BLaER1 (cell line): ENCODE results near the gene PUM2.
A peak's percentile ranks its signal among the peaks of the same experiment; 100 is the strongest.

Experiments
- H3K27ac ChIP-seq: shearing (Covaris generic); formaldehyde crosslinking; 2 replicates; pipeline ENCODE4 v1.8.1; 2022
- H3K27me3 ChIP-seq: shearing (Covaris generic); formaldehyde crosslinking; 2 replicates; pipeline ENCODE4 v1.8.1; 2022
- H3K36me3 ChIP-seq: shearing (Covaris generic); formaldehyde crosslinking; 2 replicates; pipeline ENCODE4 v1.8.1; 2022
- H3K4me1 ChIP-seq: shearing (Covaris generic); formaldehyde crosslinking; 2 replicates; pipeline ENCODE4 v1.8.1; 2022
- H3K4me2 ChIP-seq: shearing (Covaris generic); formaldehyde crosslinking; 2 replicates; pipeline ENCODE4 v1.8.1; 2022
- H3K4me3 ChIP-seq: shearing (Covaris generic); formaldehyde crosslinking; 2 replicates; pipeline ENCODE4 v1.8.1; 2022
- H3K9ac ChIP-seq: shearing (Covaris generic); formaldehyde crosslinking; 2 replicates; pipeline ENCODE4 v1.8.1; 2022
- H3K9me3 ChIP-seq: shearing (Covaris generic); formaldehyde crosslinking; 2 replicates; pipeline ENCODE4 v1.8.1; 2022
- H4K20me1 ChIP-seq: shearing (Covaris generic); formaldehyde crosslinking; 2 replicates; pipeline ENCODE4 v1.8.1; 2022
- Cebpa-rat ChIP-seq: shearing (Covaris generic); IDR thresholded peaks from 2 replicates; pipeline ENCODE4 v1.8.1; 2022

The PUM2 gene

DNA sequence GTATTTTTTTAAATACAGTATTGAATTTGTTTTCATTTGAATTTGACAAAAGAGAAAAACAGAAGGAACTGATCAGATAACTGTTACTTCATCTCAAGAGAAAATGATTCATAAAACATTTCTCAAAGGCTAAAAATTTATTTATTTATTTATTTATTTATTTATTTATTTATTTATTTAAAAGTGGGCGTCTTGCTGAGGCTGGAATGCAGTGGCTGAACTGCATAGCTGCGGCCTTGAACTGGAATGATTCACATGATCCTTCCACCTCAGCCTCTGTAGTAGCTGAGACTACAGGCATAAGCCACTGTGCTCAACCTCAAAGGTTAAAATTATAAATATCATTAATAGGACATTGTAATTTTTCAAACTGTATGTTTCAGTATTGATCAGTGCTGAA, 4.5 kb upstream of the PUM2 start:
- Histone ChIP-seq H3K4me2 (no peak overlapping the region), H3K9ac (no peak overlapping the region)

DNA sequence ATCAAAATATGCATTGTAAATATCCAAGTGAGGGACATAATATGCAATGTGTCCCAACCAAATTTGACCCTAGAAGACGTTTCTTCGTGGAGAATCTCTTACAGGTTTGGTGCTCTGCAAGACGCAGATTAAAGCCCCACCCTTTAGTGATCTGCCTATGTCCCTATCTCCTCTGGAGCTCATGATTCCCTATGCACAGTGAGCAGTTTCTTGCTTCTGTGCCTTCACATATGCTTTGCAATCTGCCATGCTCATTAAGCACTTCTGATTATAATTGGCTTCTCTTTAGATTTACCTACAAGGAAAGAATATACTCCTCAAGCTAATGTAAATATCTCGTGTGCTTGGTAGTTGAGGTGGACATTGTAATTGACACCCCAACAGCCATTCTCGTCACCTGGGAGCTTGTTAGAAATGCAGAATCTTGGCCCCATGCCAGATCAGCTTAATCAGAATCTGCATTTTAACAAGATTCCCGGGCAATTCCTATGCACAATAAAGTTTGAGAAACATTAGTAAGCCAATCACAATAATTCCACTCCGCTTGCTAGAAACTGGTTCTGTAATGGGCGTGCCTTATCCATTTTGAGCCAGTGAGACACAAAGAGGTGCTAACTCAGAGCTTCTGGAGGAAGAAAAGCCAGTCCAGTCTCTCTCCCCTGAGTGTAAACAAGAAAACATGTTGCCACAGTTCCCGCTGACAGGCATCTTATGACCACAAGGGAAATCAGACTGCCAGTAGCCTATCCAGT, 2.8 kb upstream of the PUM2 start:
- Histone ChIP-seq H3K9me3 (no peaks in the 10 kb centered on the region), H3K4me1 (peaks cover 25% of the 10 kb centered on the region), H3K36me3 (peaks cover 3% of the 10 kb centered on the region; the same call in 1 of the 2 replicates), H3K4me2 (no peak overlapping the region), H3K9ac (no peak overlapping the region), H4K20me1 (peaks cover 18% of the 10 kb centered on the region), H3K4me3 (no peak overlapping the region), H3K27ac (no peak overlapping the region), H3K27me3 (no peaks in the 10 kb centered on the region)
- TF ChIP-seq Cebpa-rat = no peak

More for the DNA sequence above, 4.5 kb upstream of the PUM2 start:
- Histone ChIP-seq H3K36me3 (no peaks in the 10 kb centered on the region), H3K27me3 (no peaks in the 10 kb centered on the region), H3K9me3 (no peaks in the 10 kb centered on the region), H4K20me1 (peaks cover under 1% of the 10 kb centered on the region), H3K4me1 (peaks cover 16% of the 10 kb centered on the region), H3K4me3 (no peak overlapping the region), H3K27ac (no peak overlapping the region)
- no peak for TF ChIP-seq Cebpa-rat

DNA sequence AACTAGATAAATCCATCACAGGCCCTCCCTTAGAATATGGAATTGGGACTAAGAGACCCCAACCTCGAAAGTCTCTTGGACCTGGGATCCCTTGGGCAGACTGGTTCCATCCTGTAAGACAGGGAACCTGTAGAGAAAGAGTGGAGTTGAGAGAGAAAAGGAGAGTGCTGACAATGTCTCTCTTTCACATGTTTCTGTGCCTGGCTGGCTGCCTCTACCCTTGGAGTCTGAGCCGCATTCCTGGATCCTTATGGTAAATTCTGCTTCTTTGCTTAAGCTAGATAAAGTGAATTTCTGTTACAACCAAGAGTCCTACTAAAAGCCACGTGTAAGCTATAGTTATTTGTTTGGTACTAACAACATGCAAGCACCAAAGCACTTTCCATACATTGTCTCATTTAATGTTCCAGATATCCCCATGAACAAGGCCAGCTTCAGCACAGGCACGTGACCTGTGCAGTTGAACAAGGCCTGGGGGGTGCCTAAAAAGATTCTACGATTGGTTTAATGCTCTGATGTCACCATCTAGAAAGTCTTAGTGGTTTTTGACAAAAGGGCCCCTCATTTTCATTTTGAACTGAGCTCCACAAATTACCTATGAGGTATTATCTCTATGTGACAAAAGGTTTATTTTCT, 2.1 kb upstream of the PUM2 start:
- H3K36me3 ChIP-seq = peaks cover 8% of the 10 kb centered on the region; the same call in 1 of the 2 replicates
- no peaks in the 10 kb centered on the region for H3K9me3 ChIP-seq
- no peak overlapping the region for H3K4me3 ChIP-seq
- no peak for TF ChIP-seq Cebpa-rat
- H3K27ac ChIP-seq = no peak overlapping the region
- peaks cover 25% of the 10 kb centered on the region for H4K20me1 ChIP-seq
- no peak overlapping the region for H3K9ac ChIP-seq
- H3K4me2 ChIP-seq = peak overlapping the region; percentile 91
- H3K4me1 ChIP-seq = peaks cover 33% of the 10 kb centered on the region
- no peaks in the 10 kb centered on the region for H3K27me3 ChIP-seq

DNA sequence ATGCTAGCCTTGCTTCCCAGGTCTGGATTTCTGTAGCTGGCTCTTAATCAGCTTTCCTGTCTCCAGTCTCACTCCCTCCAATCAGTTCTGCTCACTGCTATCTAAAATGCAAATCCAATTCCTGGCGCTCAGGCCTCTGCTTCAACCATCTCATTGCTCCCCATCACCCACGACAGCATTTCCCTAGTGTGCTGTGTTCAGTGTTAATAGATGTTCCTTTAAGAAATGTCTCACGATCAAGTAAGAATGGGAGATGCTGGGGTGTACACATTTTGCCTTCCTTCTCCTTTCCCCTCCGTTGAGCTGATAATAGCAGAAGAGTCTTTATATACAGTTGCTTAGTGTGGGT, 1.6 kb upstream of the PUM2 start:
- Histone ChIP-seq H3K4me2 (peak overlapping the region; percentile 91), H3K27me3 (no peaks in the 10 kb centered on the region), H3K27ac (peak overlapping the region; percentile 97; the same call in 1 of the 2 replicates), H3K36me3 (peaks cover 10% of the 10 kb centered on the region; the same call in 1 of the 2 replicates), H3K4me3 (no peak overlapping the region), H4K20me1 (peaks cover 30% of the 10 kb centered on the region), H3K9ac (no peak overlapping the region), H3K9me3 (no peaks in the 10 kb centered on the region), H3K4me1 (peaks cover 37% of the 10 kb centered on the region)
- no peak for TF ChIP-seq Cebpa-rat

DNA sequence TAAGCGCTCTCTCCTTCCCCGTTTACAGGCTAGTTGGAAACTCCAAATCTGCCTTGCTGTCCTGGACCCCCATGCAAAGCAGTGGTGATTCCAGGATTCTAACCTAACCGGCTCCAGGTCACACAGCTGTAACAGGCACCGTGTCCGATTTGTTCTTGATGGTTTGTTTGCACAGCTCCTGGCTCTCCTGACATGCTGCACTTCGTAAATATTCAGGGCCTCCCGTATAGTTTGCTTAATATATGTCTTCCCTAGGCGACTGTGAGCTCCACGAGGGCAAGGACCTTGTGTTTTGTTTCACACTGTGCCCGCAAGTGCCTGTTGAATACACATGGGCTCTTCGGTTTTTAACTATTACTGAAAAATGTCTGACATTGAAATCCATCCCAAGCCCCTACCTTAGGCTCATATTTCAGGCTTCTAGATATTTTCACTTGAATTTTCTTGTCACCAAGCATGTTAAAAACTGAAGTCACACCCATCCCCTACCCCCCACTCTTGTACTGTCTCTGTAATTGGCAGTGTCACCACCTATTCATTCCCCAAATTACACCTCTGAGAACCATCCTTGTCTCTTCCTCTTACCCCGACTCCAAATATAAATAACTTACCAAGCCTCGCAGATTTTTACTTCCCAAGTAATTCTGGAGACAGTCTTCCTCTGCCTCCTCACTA, 1.0 kb upstream of the PUM2 start:
- Histone ChIP-seq H3K27me3 (no peaks in the 10 kb centered on the region), H3K9me3 (no peaks in the 10 kb centered on the region), H3K27ac (peak overlapping the region; percentile 97), H3K4me3 (peak overlapping the region; percentile 71), H3K4me2 (peak overlapping the region; percentile 91), H3K9ac (peak overlapping the region; percentile 89), H4K20me1 (peaks cover 35% of the 10 kb centered on the region), H3K4me1 (peaks cover 43% of the 10 kb centered on the region), H3K36me3 (peaks cover 11% of the 10 kb centered on the region; the same call in 1 of the 2 replicates)
- no peak for TF ChIP-seq Cebpa-rat

DNA sequence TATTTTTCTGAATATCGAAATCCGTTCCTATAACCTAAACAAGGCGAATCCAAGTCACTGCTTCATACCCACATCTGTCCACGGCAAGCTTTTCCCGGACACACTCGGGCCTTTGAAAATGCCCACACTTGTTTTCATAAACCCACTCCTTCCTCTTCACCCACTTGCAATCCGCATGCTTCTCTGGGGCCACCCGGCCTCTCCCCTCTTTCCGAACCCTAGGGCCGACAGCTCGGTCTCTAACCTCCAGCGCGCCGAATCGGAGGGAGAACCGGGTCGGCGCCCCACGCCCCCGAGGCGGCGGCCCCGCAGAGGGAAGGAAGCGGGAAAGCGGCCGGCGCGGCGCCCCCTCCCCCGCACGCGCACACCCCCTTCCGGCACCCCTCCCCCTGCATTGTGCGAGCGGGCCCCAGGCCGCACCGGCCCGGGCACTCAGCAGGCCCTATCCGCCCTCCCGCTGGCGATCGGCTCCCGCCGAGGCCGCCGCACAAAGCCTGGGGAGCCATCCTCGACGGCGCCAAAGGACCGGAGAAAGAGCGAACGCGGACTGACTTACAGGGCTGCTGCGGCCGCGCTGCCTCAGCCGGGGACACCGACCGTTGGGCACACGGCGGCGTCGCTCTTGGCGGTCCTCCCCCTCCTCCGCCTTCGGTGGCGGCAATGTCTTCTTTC, 467 bp downstream of the PUM2 start:
- H3K27ac ChIP-seq = peak overlapping the region; percentile 99
- peaks cover 46% of the 10 kb centered on the region for H3K4me1 ChIP-seq
- no peaks in the 10 kb centered on the region for H3K27me3 ChIP-seq
- peak overlapping the region; percentile 85 for H3K4me3 ChIP-seq
- H3K36me3 ChIP-seq = peaks cover 24% of the 10 kb centered on the region
- peak overlapping the region; percentile 85 for H3K4me2 ChIP-seq
- H4K20me1 ChIP-seq = peaks cover 50% of the 10 kb centered on the region
- peaks cover 2% of the 10 kb centered on the region; the same call in 1 of the 2 replicates for H3K9me3 ChIP-seq
- peak overlapping the region; percentile 99 for H3K9ac ChIP-seq
- TF ChIP-seq Cebpa-rat = no peak

DNA sequence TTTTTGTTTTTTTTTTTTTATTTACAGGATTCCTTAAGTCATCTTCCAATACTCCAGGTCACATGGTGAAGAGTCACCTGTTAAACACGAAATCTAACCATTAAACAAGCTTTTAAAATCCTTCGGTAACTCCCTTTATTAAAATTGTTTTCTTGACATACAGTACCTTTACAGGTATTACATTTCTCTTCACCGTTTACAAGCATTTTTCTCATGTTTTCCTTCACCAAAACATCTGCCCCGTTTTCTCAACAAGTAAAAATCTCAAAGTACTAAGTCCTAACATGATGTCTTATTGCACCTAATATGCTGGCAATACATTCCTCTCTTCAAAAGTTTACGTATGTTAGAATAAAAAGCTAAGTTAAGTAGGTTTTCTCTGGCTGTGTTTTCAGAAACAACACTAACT, 1.1 kb downstream of the PUM2 start:
- Histone ChIP-seq H3K36me3 (peaks cover 31% of the 10 kb centered on the region), H3K27ac (peak overlapping the region; percentile 99), H3K4me3 (peak overlapping the region; percentile 85), H3K9ac (peak overlapping the region; percentile 99), H4K20me1 (peaks cover 57% of the 10 kb centered on the region), H3K4me2 (peak overlapping the region; percentile 85), H3K27me3 (no peaks in the 10 kb centered on the region), H3K4me1 (peaks cover 49% of the 10 kb centered on the region), H3K9me3 (peaks cover 5% of the 10 kb centered on the region; the same call in 1 of the 2 replicates)
- TF ChIP-seq Cebpa-rat = no peak

DNA sequence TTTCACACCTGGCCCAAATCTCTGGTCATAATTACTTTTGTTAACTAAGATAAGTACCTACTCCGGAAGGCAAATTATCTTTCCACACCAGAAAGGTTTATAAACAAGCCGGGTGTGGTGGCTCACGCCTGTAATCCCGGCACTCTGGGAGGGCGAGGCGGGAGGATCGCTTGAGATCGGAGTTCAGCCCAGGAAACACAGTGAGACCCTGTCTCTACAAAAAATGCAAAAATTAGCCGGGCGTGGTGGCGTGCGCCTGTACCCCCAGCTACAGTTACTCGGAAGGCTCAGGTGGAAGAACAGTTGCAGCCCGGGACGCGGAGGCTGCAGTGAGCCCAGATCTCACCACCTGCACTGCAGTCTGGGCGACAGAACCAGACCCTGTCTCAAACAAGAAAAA, 2.1 kb downstream of the PUM2 start:
- peak overlapping the region; percentile 99 for H3K9ac ChIP-seq
- H3K4me1 ChIP-seq = peaks cover 49% of the 10 kb centered on the region
- H3K27me3 ChIP-seq = no peaks in the 10 kb centered on the region
- H3K27ac ChIP-seq = no peak overlapping the region
- peaks cover 41% of the 10 kb centered on the region for H3K36me3 ChIP-seq
- TF ChIP-seq Cebpa-rat = no peak
- peaks cover 66% of the 10 kb centered on the region for H4K20me1 ChIP-seq
- peaks cover 5% of the 10 kb centered on the region; the same call in 1 of the 2 replicates for H3K9me3 ChIP-seq
- peak overlapping the region; percentile 85 for H3K4me2 ChIP-seq
- peak overlapping the region; percentile 85 for H3K4me3 ChIP-seq

DNA sequence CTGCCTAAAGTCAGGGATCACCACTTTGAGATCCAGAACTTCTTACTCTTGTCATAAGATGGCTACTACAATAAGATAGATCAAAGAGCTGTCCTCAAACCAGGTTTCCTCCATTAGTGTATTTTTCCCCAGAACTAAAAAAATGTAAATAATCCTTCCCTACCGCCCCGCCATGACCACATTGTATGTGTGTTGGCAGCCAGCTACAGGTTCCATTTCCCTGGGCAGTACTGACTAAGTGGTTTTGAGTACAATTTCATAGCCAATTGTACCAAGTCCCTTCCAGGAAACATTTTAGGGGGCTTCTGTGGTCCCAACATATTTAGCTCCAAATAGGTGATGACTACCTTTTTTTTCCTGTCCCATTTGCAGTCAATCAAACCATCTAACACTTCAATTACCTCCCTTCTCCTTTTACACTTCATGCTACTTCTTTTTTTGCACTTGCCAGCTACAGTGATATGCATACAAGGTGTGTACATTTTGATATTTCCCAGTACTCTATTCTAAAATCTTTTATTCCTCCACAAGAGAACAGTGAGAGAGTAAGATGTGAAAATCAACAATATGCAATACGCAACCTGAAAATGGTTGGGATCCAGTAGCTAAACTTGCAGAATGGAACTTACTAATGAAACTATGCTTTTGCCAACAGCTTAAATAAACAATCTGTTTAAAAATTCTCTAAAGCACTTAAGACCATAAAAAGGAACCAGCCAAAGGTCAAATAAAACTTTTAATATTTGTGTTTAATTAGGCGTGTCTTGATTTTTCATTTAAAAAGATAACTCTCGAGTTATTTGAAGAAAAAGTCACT, 3.9 kb downstream of the PUM2 start:
- Histone ChIP-seq H3K4me3 (no peak overlapping the region), H3K4me2 (peak overlapping the region; percentile 6; the same call in 1 of the 2 replicates), H3K27ac (no peak overlapping the region), H3K4me1 (peaks cover 39% of the 10 kb centered on the region), H3K9me3 (peaks cover 5% of the 10 kb centered on the region; the same call in 1 of the 2 replicates), H3K36me3 (peaks cover 56% of the 10 kb centered on the region), H3K27me3 (no peaks in the 10 kb centered on the region), H4K20me1 (peaks cover 84% of the 10 kb centered on the region), H3K9ac (no peak overlapping the region)
- TF ChIP-seq Cebpa-rat = no peak
